Measurements from ENCODE around the gene POLR1B.

Gene POLR1B

DNA sequence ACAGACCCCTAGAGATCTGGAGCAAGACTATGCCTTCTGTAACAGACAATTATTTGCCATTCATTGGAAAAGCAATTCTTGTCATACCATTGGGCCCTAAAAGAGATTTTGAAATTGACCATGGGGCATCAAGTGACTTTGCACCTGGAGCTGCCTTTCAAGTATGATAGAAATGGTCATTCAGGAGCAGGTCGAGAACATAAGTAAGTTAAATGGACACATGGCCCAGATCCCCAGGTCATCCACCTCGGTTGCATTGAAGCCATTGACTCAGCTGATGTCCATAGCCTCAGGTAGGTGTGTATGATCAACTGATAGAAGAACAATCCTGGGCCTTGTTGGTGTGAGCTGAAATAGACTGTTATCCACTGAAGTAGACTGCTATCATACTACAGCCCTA is 61.5 kb downstream of the POLR1B start:
- Histone ChIP-seq H4K20me1 (ENCODE audit: control insufficient read depth, insufficient read depth, low read depth, low read length) (no peaks in the 10 kb centered on the region), H3K9me3 (ENCODE audit: control insufficient read depth, insufficient read depth, low read length) (no peaks in the 10 kb centered on the region), H3K9me2 (replicated peaks; ENCODE audit: control insufficient read depth, low read length) (no peaks in the 10 kb centered on the region), H3K4me2 (ENCODE audit: low read length) (no peak overlapping the region), H3F3A (ENCODE audit: control insufficient read depth, insufficient read depth) (no peaks in the 10 kb centered on the region), H3K36me3 (ENCODE audit: control insufficient read depth, low read length) (no peaks in the 10 kb centered on the region), H3K27me3 (ENCODE audit: control insufficient read depth, low read length) (no peaks in the 10 kb centered on the region), H3K4me3 (ENCODE audit: low read length) (no peak overlapping the region), H3K4me1 (ENCODE audit: control insufficient read depth, low read length) (peaks cover 5% of the 10 kb centered on the region; the same call in 1 of the 2 replicates), H3K79me2 (ENCODE audit: control insufficient read depth, low read length) (no peaks in the 10 kb centered on the region), H3K27ac (ENCODE audit: low read depth, low read length) (no peak overlapping the region)
- TF ChIP-seq, protein P1, sequence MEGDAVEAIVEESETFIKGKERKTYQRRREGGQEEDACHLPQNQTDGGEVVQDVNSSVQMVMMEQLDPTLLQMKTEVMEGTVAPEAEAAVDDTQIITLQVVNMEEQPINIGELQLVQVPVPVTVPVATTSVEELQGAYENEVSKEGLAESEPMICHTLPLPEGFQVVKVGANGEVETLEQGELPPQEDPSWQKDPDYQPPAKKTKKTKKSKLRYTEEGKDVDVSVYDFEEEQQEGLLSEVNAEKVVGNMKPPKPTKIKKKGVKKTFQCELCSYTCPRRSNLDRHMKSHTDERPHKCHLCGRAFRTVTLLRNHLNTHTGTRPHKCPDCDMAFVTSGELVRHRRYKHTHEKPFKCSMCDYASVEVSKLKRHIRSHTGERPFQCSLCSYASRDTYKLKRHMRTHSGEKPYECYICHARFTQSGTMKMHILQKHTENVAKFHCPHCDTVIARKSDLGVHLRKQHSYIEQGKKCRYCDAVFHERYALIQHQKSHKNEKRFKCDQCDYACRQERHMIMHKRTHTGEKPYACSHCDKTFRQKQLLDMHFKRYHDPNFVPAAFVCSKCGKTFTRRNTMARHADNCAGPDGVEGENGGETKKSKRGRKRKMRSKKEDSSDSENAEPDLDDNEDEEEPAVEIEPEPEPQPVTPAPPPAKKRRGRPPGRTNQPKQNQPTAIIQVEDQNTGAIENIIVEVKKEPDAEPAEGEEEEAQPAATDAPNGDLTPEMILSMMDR (IDR thresholded peaks at IDR 0.05; ENCODE audit: low read depth, low read length, poor library complexity, severe bottlenecking): no peak
- TF ChIP-seq EZH2phosphoT487 (IDR thresholded peaks at IDR 0.05; ENCODE audit: borderline replicate concordance, low read length): no peak

DNA sequence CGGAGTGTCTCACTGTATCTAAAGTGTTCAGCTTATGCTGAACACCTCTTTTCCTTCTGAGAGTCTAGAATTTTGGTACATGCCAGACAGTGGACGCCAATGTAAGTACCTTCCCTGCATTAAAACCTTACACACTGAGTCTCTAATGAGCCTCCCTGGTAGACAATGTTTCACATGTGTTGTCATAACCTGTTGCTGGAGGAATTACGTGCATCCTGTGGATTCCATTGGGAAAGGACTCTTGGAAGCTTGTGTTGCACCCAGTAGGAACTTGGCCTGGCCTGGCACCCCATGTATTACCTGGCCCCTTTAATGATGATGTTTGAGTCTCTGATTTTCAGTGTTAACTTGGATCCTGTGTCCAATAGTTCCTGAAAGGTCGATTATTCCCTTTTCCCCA is 62.7 kb downstream of the POLR1B start:
- Histone ChIP-seq H3K4me3 (ENCODE audit: low read length) (no peak overlapping the region), H4K20me1 (ENCODE audit: control insufficient read depth, insufficient read depth, low read depth, low read length) (no peaks in the 10 kb centered on the region)

GRCh38 chr2:112605926-112606325 is 63.7 kb downstream of the POLR1B start:
- TF ChIP-seq EZH2phosphoT487 (IDR thresholded peaks at IDR 0.05; ENCODE audit: borderline replicate concordance, low read length): no peak
- TF ChIP-seq, protein P1 (IDR thresholded peaks at IDR 0.05; ENCODE audit: low read depth, low read length, poor library complexity, severe bottlenecking): no peak
- H3K36me3 ChIP-seq (ENCODE audit: control insufficient read depth, low read length): no peaks in the 10 kb centered on the region
- no peaks in the 10 kb centered on the region for H3K79me2 ChIP-seq (ENCODE audit: control insufficient read depth, low read length)
- H3K9me3 ChIP-seq (ENCODE audit: control insufficient read depth, insufficient read depth, low read length): no peaks in the 10 kb centered on the region
- no peak overlapping the region for H3K4me3 ChIP-seq (ENCODE audit: low read length)
- H3K9me2 ChIP-seq (replicated peaks; ENCODE audit: control insufficient read depth, low read length): no peaks in the 10 kb centered on the region
- H3F3A ChIP-seq (ENCODE audit: control insufficient read depth, insufficient read depth): no peaks in the 10 kb centered on the region
- no peaks in the 10 kb centered on the region for H4K20me1 ChIP-seq (ENCODE audit: control insufficient read depth, insufficient read depth, low read depth, low read length)
- no peaks in the 10 kb centered on the region for H3K4me1 ChIP-seq (ENCODE audit: control insufficient read depth, low read length)
- no peaks in the 10 kb centered on the region for H3K27me3 ChIP-seq (ENCODE audit: control insufficient read depth, low read length)
- no peak overlapping the region for H3K27ac ChIP-seq (ENCODE audit: low read depth, low read length)
- no peak overlapping the region for H3K4me2 ChIP-seq (ENCODE audit: low read length)

More for the DNA sequence above, 62.7 kb downstream of the POLR1B start:
- H3K36me3 ChIP-seq (ENCODE audit: control insufficient read depth, low read length): no peaks in the 10 kb centered on the region
- H3K27me3 ChIP-seq (ENCODE audit: control insufficient read depth, low read length): no peaks in the 10 kb centered on the region
- H3K9me2 ChIP-seq (replicated peaks; ENCODE audit: control insufficient read depth, low read length): no peaks in the 10 kb centered on the region
- no peaks in the 10 kb centered on the region for H3K9me3 ChIP-seq (ENCODE audit: control insufficient read depth, insufficient read depth, low read length)
- H3K4me2 ChIP-seq (ENCODE audit: low read length): no peak overlapping the region
- no peaks in the 10 kb centered on the region for H3F3A ChIP-seq (ENCODE audit: control insufficient read depth, insufficient read depth)
- peaks cover 3% of the 10 kb centered on the region; the same call in 1 of the 2 replicates for H3K4me1 ChIP-seq (ENCODE audit: control insufficient read depth, low read length)
- TF ChIP-seq, protein P1 (IDR thresholded peaks at IDR 0.05; ENCODE audit: low read depth, low read length, poor library complexity, severe bottlenecking): no peak
- H3K79me2 ChIP-seq (ENCODE audit: control insufficient read depth, low read length): no peaks in the 10 kb centered on the region
- H3K27ac ChIP-seq (ENCODE audit: low read depth, low read length): no peak overlapping the region

DNA sequence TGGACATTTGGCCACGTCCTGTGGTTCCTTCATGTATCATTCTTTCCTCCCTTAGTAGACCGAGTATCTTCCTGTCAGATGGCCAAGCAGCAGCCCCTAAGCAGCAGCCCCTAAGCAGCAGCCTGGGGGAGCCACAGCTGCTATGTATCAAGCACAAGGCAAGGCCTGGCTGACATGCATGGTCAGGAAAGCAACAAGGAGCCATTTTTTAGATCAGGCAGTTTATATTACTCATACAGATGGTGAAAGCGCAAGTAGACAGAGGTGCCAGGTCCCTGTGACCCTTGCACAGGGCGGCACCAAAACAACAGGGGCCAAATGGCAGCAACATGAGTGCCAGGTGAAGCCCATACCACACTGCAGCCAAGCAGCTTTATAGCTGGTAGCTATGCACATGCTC is 64.3 kb downstream of the POLR1B start:
- Histone ChIP-seq H3K27me3 (ENCODE audit: control insufficient read depth, low read length) (no peaks in the 10 kb centered on the region; the same call in 1 of the 2 replicates), H3F3A (ENCODE audit: control insufficient read depth, insufficient read depth) (no peaks in the 10 kb centered on the region), H3K9me2 (replicated peaks; ENCODE audit: control insufficient read depth, low read length) (no peaks in the 10 kb centered on the region), H3K4me2 (ENCODE audit: low read length) (no peak overlapping the region), H4K20me1 (ENCODE audit: control insufficient read depth, insufficient read depth, low read depth, low read length) (no peaks in the 10 kb centered on the region), H3K79me2 (ENCODE audit: control insufficient read depth, low read length) (no peaks in the 10 kb centered on the region), H3K4me1 (ENCODE audit: control insufficient read depth, low read length) (no peaks in the 10 kb centered on the region), H3K9me3 (ENCODE audit: control insufficient read depth, insufficient read depth, low read length) (no peaks in the 10 kb centered on the region), H3K36me3 (ENCODE audit: control insufficient read depth, low read length) (no peaks in the 10 kb centered on the region), H3K4me3 (ENCODE audit: low read length) (no peak overlapping the region), H3K27ac (ENCODE audit: low read depth, low read length) (no peak overlapping the region)
- no peak for TF ChIP-seq EZH2phosphoT487 (IDR thresholded peaks at IDR 0.05; ENCODE audit: borderline replicate concordance, low read length)
- TF ChIP-seq, protein P1 (IDR thresholded peaks at IDR 0.05; ENCODE audit: low read depth, low read length, poor library complexity, severe bottlenecking): no peak
